HUES6 (cell line): ENCODE data around the gene SPPL2C.
"Not testable (repeated sequence)": the region's sequence is repeated elsewhere in the genome, so short reads cannot be mapped to it uniquely, and the experiment has no call there.

Source experiments
- H3K27ac ChIP-seq: 2 replicates; pipeline ENCODE4 v1.7.0; 2013; ENCODE audit warnings: low read depth, mild to moderate bottlenecking, low read length, inconsistent platforms
- H3K27me3 ChIP-seq: 2 replicates; pipeline ENCODE4 v1.6.1; 2013; ENCODE audit warnings: low read length; ENCODE audit not compliant: control insufficient read depth, insufficient read depth
- H3K36me3 ChIP-seq: 2 replicates; pipeline ENCODE4 v1.6.1; 2013; ENCODE audit warnings: low read length; ENCODE audit not compliant: control insufficient read depth, insufficient read depth
- H3K4me1 ChIP-seq: 2 replicates; pipeline ENCODE4 v1.6.1; 2013; ENCODE audit warnings: low read length; ENCODE audit not compliant: control insufficient read depth, insufficient read depth
- H3K4me3 ChIP-seq: 2 replicates; pipeline ENCODE4 v1.5.1; 2013; ENCODE audit warnings: low read depth, low read length
- H3K9ac ChIP-seq: one replicate; pipeline ENCODE4 v1.6.1; 2013; ENCODE audit warnings: mild to moderate bottlenecking, low read length
- H3K9me3 ChIP-seq: 2 replicates; pipeline ENCODE4 v1.6.1; 2013; ENCODE audit warnings: low read depth, low read length; ENCODE audit not compliant: control insufficient read depth, insufficient read depth

The SPPL2C gene

DNA sequence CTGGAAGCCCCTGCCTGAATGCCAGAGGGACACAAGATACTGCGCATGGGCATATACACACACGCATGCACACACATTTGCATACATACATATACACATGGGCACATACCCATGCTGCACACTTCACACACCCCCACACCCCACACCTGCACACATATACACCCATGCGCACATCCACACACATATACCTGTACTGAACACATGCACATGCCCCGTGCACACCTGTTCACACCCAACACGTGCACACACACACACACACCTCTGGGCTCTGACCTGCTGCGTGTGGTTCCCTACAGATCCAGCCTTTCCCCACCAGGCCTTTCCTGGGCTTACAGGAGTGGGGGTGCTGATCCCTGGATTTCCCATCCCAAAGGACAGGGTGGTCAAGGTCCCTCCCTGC lies 6.3 kb downstream of the SPPL2C start:
- Histone ChIP-seq H3K27ac (no peak overlapping the region), H3K4me1 (no peaks in the 10 kb centered on the region), H3K27me3 (peaks cover 16% of the 10 kb centered on the region; the same call in 1 of the 2 replicates), H3K9me3 (0 out of 2 replicates have a peak, but pooled peaks cover 3% of the 10 kb centered on the region), H3K36me3 (no peaks in the 10 kb centered on the region), H3K4me3 (no peak overlapping the region), H3K9ac (no peak overlapping the region)

DNA sequence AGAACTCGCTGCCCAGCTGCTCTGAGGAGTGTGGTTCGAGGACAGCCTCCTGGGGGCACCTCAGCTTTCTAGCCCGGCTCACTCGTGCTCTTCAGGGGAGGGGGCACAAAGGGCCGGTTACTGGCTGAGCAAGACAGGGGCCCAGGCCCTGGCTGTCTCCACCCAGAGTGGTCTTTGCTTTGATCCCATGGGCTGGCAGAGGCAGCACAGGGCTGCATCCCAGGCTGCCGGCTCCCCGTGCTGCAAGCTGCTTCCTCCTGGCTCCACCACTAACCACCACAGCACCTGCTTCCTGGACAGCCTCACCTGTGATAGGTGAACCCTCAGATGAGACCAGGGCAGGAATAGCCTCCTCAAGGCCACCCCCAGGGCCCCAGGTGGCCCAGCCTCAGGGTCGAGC lies 6.8 kb downstream of the SPPL2C start:
- H3K27me3 ChIP-seq, result peaks cover 16% of the 10 kb centered on the region; the same call in 1 of the 2 replicates
- no peak overlapping the region for H3K4me3 ChIP-seq
- no peak overlapping the region for H3K27ac ChIP-seq

GRCh38 chr17:45851873-45852272 lies 7.2 kb downstream of the SPPL2C start:
- H3K27me3 ChIP-seq, result peaks cover 16% of the 10 kb centered on the region; the same call in 1 of the 2 replicates
- no peak overlapping the region for H3K9ac ChIP-seq
- H3K4me3 ChIP-seq, result no peak overlapping the region
- H3K36me3 ChIP-seq, result no peaks in the 10 kb centered on the region
- 0 out of 2 replicates have a peak, but pooled peaks cover 3% of the 10 kb centered on the region for H3K9me3 ChIP-seq
- no peak overlapping the region for H3K27ac ChIP-seq
- H3K4me1 ChIP-seq, result no peaks in the 10 kb centered on the region

More for the DNA sequence above, 6.8 kb downstream of the SPPL2C start:
- H3K9me3 ChIP-seq, result 0 out of 2 replicates have a peak, but pooled peaks cover 3% of the 10 kb centered on the region
- no peaks in the 10 kb centered on the region for H3K36me3 ChIP-seq
- H3K4me1 ChIP-seq, result no peaks in the 10 kb centered on the region
- no peak overlapping the region for H3K9ac ChIP-seq

DNA sequence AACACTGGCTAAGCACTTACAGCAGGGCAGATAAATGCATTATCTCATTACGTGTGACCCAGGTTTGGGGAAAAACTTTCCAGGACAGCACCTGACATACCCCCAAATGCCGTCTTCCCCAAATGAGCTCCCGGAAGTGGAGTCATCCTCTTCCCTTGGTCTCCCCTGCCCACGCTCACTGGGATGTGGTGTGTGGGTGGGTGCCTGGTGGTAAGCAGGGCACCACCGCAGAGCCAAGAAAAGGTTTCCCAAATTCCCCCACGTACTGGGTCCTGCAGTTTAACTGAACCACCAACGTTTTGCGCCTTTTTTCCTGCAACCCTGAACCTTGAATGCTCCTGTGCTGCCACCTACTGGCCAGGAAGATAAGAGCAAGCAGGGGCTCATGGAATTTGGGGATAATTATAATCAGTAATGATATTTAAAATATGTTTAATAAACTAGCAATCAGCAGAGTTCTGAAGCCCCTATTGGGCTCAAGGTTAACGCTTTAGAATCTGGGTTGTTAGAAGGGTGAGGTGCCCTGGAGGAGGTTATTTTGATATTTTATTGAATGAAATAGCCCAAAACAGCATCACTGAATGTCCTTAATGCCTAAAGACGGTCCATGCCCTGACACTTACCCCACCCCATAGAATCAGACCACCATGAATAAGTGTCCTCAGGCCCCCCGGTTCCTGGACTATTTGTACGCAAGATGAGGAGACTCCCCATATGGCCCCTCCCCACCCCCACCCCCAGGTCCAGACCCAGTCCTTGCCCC lies 8.0 kb downstream of the SPPL2C start:
- Histone ChIP-seq H3K36me3 (no peaks in the 10 kb centered on the region), H3K27ac (no peak overlapping the region), H3K27me3 (peaks cover 16% of the 10 kb centered on the region; the same call in 1 of the 2 replicates), H3K4me1 (no peaks in the 10 kb centered on the region), H3K9ac (no peak overlapping the region), H3K4me3 (no peak overlapping the region), H3K9me3 (0 out of 2 replicates have a peak, but pooled peaks cover 3% of the 10 kb centered on the region)

- Histone ChIP-seq H3K4me1 (no peaks in the 10 kb centered on the region), H3K9me3 (0 out of 2 replicates have a peak, but pooled peaks cover 3% of the 10 kb centered on the region), H3K4me3 (no peak overlapping the region), H3K27me3 (peaks cover 16% of the 10 kb centered on the region; the same call in 1 of the 2 replicates), H3K9ac (no peak overlapping the region), H3K36me3 (no peaks in the 10 kb centered on the region), H3K27ac (no peak overlapping the region)
Observed at GRCh38 chr17:45854209-45854608, 9.5 kb downstream of the SPPL2C start.

- H3K36me3 ChIP-seq, result no peaks in the 10 kb centered on the region
- peaks cover 16% of the 10 kb centered on the region; the same call in 1 of the 2 replicates for H3K27me3 ChIP-seq
- H3K4me3 ChIP-seq, result no peak overlapping the region
- 0 out of 2 replicates have a peak, but pooled peaks cover 3% of the 10 kb centered on the region for H3K9me3 ChIP-seq
- no peak overlapping the region for H3K9ac ChIP-seq
- no peaks in the 10 kb centered on the region for H3K4me1 ChIP-seq
- H3K27ac ChIP-seq, result no peak overlapping the region
Observed at GRCh38 chr17:45855691-45856336, 11.1 kb downstream of the SPPL2C start.

- Histone ChIP-seq H3K9ac (no peak overlapping the region), H3K4me1 (no peaks in the 10 kb centered on the region), H3K27ac (no peak overlapping the region), H3K36me3 (no peaks in the 10 kb centered on the region), H3K4me3 (no peak overlapping the region), H3K9me3 (0 out of 2 replicates have a peak, but pooled peaks cover 3% of the 10 kb centered on the region), H3K27me3 (peaks cover 7% of the 10 kb centered on the region; the same call in 1 of the 2 replicates)
Observed at GRCh38 chr17:45857977-45858708, 13.5 kb downstream of the SPPL2C start.

DNA sequence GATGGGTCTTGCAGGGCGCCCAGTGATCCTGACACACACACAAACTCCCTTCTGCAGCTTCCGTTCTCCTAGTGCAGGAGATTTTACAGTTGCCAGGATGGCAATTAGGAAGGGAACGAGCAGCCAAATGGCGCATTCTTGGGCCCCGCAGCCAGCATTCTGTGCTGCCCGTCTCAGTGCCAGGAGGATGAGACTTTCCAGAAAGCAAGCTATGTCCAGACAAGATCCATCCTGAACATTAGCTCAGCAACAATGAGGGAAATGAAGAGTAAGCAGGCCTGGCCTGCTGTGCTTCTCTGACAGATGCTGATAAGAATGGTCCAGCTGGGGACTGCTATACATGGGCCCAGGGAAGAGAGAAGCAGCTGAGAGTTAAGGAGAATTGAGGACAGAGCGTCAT lies 16.5 kb downstream of the SPPL2C start:
- H3K4me1 ChIP-seq, result peaks cover 18% of the 10 kb centered on the region
- no peak overlapping the region for H3K27ac ChIP-seq
- H3K4me3 ChIP-seq, result no peak overlapping the region
- 0 out of 2 replicates have a peak, but pooled peaks cover 4% of the 10 kb centered on the region for H3K27me3 ChIP-seq
- H3K9ac ChIP-seq, result no peak overlapping the region
- H3K9me3 ChIP-seq, result no peaks in the 10 kb centered on the region
- H3K36me3 ChIP-seq, result no peaks in the 10 kb centered on the region

DNA sequence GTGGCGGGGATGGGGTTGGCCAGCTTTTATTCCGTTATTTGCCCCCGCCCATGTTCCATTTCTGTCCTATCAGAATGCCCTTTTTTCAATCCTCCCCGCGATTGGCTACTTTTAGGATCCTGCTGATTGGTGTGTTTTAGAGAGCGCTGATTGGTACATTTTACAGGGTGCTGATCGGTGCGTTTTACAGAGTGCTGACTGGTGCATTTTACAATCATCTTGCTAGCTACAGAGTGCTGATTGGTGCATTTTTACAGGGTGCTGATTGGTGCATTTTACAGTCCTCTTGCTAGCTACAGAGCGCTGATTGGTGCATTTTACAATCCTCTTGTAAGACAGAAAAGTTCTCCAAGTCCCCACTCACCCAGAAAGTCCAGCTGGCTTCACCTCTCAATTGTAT lies 17.4 kb downstream of the SPPL2C start:
- not testable (repeated sequence) for H3K9me3 ChIP-seq, H3K36me3 ChIP-seq, H3K4me3 ChIP-seq, H3K27ac ChIP-seq, H3K9ac ChIP-seq, H3K27me3 ChIP-seq
- peaks cover 18% of the 10 kb centered on the region for H3K4me1 ChIP-seq

DNA sequence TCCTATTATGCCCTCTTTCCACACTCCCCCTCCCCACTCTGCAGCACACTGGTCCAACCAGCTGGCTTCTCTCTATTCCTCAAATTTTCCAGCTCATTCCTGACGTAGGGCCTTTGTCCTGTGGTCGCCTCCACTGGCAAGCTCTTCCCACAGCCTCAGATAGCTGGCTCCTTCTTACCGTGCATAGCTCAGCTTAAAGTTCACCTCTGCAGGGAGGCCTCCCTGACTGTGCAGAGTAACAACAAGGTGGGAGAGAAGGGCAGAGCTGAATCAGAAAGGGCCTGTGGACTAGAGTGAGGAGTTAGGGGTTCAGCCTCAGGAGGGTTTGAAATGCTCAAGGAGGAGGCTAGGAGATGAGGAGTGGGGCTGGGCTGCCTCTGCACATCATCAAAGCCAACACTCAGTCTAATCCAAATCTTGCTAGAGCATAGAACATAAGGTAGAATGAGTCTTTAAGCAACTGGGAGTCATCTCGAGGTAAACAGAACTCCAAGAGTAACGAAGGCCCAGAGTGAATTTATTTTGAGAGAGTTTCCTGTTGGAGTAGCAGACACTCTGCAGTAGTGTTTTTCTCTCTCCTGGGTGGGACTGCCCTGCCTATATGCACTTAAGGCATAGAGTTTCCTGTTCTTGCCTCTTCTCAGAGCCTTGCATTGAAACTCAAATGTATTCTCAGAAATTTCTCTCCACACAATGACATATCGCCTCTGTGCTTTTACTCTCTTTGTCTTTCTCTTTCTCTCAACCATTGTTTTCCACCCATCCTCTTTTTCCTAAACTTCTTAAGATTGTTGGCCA lies 19.4 kb downstream of the SPPL2C start:
- Histone ChIP-seq H3K36me3 (no peaks in the 10 kb centered on the region), H3K9me3 (no peaks in the 10 kb centered on the region), H3K27ac (no peak overlapping the region), H3K27me3 (0 out of 2 replicates have a peak, but pooled peaks cover 4% of the 10 kb centered on the region), H3K4me1 (peaks cover 18% of the 10 kb centered on the region), H3K4me3 (no peak overlapping the region), H3K9ac (no peak overlapping the region)
